CD14-positive monocyte (primary cell): ENCODE measurements around the gene CSN3. TPM values are rescaled to one million over a fixed set of nuclear protein-coding genes. Genes with fewer than 3 reads are reported as not detected.
"Not testable (repeated sequence)": the region's sequence is repeated elsewhere in the genome, so short reads cannot be mapped to it uniquely, and the experiment has no call there.

Experiments used
- DNase-seq, 3 donors: peaks; one replicate each; pipeline ENCODE4 v3.0.0-alpha.2; 2011 to 2022
- H2AFZ ChIP-seq: 2 replicates; pipeline ENCODE4 v1.6.0; 2012; ENCODE audit warnings: mild to moderate bottlenecking, low read depth, low read length, inconsistent platforms; ENCODE audit not compliant: insufficient read depth, poor library complexity, severe bottlenecking
- H3K27ac ChIP-seq, 2 donors: 1 replicate in 1 of 2; 2 replicates in 1 of 2; pipeline ENCODE4 v1.5.1; 2012 to 2013; ENCODE audit warnings: low read length in 2 of 2, control low read depth in 1 of 2, inconsistent platforms in 1 of 2, low read depth in 1 of 2, mild to moderate bottlenecking in 1 of 2
- H3K27me3 ChIP-seq, 2 donors: one replicate each; pipeline versions ENCODE4 v1.6.0 to v1.6.1; 2011 to 2013; ENCODE audit warnings: low read length in 2 of 2; ENCODE audit not compliant: control insufficient read depth in 2 of 2, insufficient read depth in 2 of 2
- H3K36me3 ChIP-seq, 2 donors: replicated peaks in 1 of 2; 1 replicate in 1 of 2; 2 replicates in 1 of 2; pipeline versions ENCODE4 v1.5.1 to v1.6.1; 2012 to 2013; ENCODE audit warnings: low read length in 2 of 2, control low read depth in 1 of 2, inconsistent platforms in 1 of 2, mild to moderate bottlenecking in 1 of 2; ENCODE audit not compliant: insufficient read depth in 2 of 2, control insufficient read depth in 1 of 2
- H3K4me1 ChIP-seq, 2 donors: 1 replicate in 1 of 2; 2 replicates in 1 of 2; pipeline versions ENCODE4 v1.5.1 to v1.6.1; 2012 to 2013; ENCODE audit warnings: low read length in 2 of 2, control low read depth in 1 of 2, inconsistent platforms in 1 of 2, mild to moderate bottlenecking in 1 of 2, moderate library complexity in 1 of 2; ENCODE audit not compliant: insufficient read depth in 2 of 2, control insufficient read depth in 1 of 2
- H3K4me2 ChIP-seq: replicated peaks from 2 replicates; pipeline ENCODE3; 2012; ENCODE audit warnings: low read length, moderate library complexity, mild to moderate bottlenecking; ENCODE audit not compliant: poor library complexity, severe bottlenecking; ENCODE audit errors: extremely low read depth
- H3K4me3 ChIP-seq, 3 experiments: fragments of 200-600 bp in 1 of 3; sonication (generic) in 1 of 3; replicated peaks in 1 of 3; 1 replicate in 2 of 3; 2 replicates in 1 of 3; pipeline ENCODE4 v1.5.1; 2011 to 2013; ENCODE audit warnings: low read length in 3 of 3, mild to moderate bottlenecking in 3 of 3, control low read depth in 2 of 3, low read depth in 2 of 3, inconsistent platforms in 1 of 3, moderate library complexity in 1 of 3
- H3K79me2 ChIP-seq: 2 replicates; pipeline ENCODE4 v1.6.0; 2012; ENCODE audit warnings: mild to moderate bottlenecking, control low read depth, inconsistent platforms, low read length, moderate library complexity; ENCODE audit not compliant: insufficient read depth
- H3K9ac ChIP-seq: 2 replicates; pipeline ENCODE4 v1.6.0; 2017; ENCODE audit warnings: low read length, mild to moderate bottlenecking; ENCODE audit not compliant: insufficient read depth, poor library complexity, severe bottlenecking
- H3K9me3 ChIP-seq, 2 donors: replicated peaks in 1 of 2; 1 replicate in 1 of 2; 2 replicates in 1 of 2; pipeline versions ENCODE4 v1.5.1 to v1.6.1; 2012 to 2013; ENCODE audit warnings: low read length in 2 of 2, control low read depth in 1 of 2; ENCODE audit not compliant: control insufficient read depth in 1 of 2, insufficient read depth in 1 of 2
- H4K20me1 ChIP-seq: 2 replicates; pipeline ENCODE4 v1.6.0; 2012; ENCODE audit warnings: mild to moderate bottlenecking, low read length, control low read depth, moderate library complexity; ENCODE audit not compliant: insufficient read depth
- H3K27ac Mint-ChIP-seq, 7 donors: one replicate each; pipeline ENCODE4 v1.8.0; 2020; ENCODE audit warnings: mild to moderate bottlenecking in 7 of 7, mixed read lengths in 7 of 7, moderate library complexity in 6 of 7, inconsistent platforms in 2 of 7
- H3K27me3 Mint-ChIP-seq, 3 donors: one replicate each; pipeline ENCODE4 v1.8.0; 2021 to 2022; ENCODE audit warnings: low read depth in 3 of 3, mild to moderate bottlenecking in 3 of 3, mixed read lengths in 3 of 3, moderate library complexity in 3 of 3, inconsistent platforms in 1 of 3
- H3K36me3 Mint-ChIP-seq, 2 donors: one replicate each; pipeline ENCODE4 v1.8.0; 2020; ENCODE audit warnings: mixed read lengths in 2 of 2, inconsistent platforms in 1 of 2, mild to moderate bottlenecking in 1 of 2
- H3K4me1 Mint-ChIP-seq: one replicate; pipeline ENCODE4 v1.8.0; 2020; ENCODE audit warnings: mild to moderate bottlenecking, mixed read lengths
- H3K4me3 Mint-ChIP-seq, 2 donors: one replicate each; pipeline ENCODE4 v1.8.0; 2020; ENCODE audit warnings: mild to moderate bottlenecking in 2 of 2, mixed read lengths in 2 of 2, moderate library complexity in 1 of 2
- H3K9me3 Mint-ChIP-seq, 7 donors: one replicate each; pipeline ENCODE4 v1.8.0; 2020 to 2022; ENCODE audit warnings: mixed read lengths in 7 of 7, mild to moderate bottlenecking in 6 of 7, moderate library complexity in 6 of 7, inconsistent platforms in 2 of 7
- CTCF ChIP-seq: fragments of 200-600 bp; IDR thresholded peaks from one replicate; pipeline ENCODE4 v1.8.0; 2022; ENCODE audit warnings: antibody characterized with exemption, mild to moderate bottlenecking
- WGBS: methylation state at CpG from one replicate; pipeline ENCODE4 v1.1.5; 2013; ENCODE audit warnings: missing lambda C conversion rate; ENCODE audit not compliant: insufficient coverage; 5-methylcytosine and 5-hydroxymethylcytosine counted together
- intact Hi-C, 2 donors: fragments of 100-400 bp; cut with micrococcal nuclease; formaldehyde crosslinking; loops; one replicate each; pipeline versions ENCODE4 v1.15.0 to v1.15.1; 2023
- polyA plus RNA-seq, 3 donors: library from polyadenylated mRNA; depleted of rRNA in 1 of 3; unstranded in 2 of 3; stranded (reverse) in 1 of 3; fragments of 300-500 nt in 2 of 3; fragments of >200 nt in 1 of 3; fragmentation: Illumina TruSeq in 2 of 3; gene quantifications; 1 replicate in 2 of 3; 2 replicates in 1 of 3; pipeline ENCODE4 v1.2.3, GENCODE V29; 2012 to 2021

CSN3 gene
- polyA plus RNA-seq, 3 donors, result not detected

GRCh38 chr4:70197842-70198241 is 44.6 kb upstream of the CSN3 start:
- H2AFZ ChIP-seq, result no peak overlapping the region
- no peaks in the 10 kb centered on the region for H3K4me1 Mint-ChIP-seq
- H3K79me2 ChIP-seq, result no peaks in the 10 kb centered on the region
- no CpG with 5 or more reads among the region's 2 CpGs for WGBS
- H3K9me3 Mint-ChIP-seq, result no peaks in the 10 kb centered on the region
- no peaks in the 10 kb centered on the region for H4K20me1 ChIP-seq
- H3K4me3 Mint-ChIP-seq, result no peak overlapping the region
- no peaks in the 10 kb centered on the region for H3K36me3 ChIP-seq
- no peak overlapping the region for H3K4me3 ChIP-seq
- no peak overlapping the region for H3K27ac Mint-ChIP-seq
- no peak overlapping the region for H3K27ac ChIP-seq
- peaks cover 0 to 5% (median 0%) of the 10 kb centered on the region in 3 donors for H3K27me3 Mint-ChIP-seq
- H3K9ac ChIP-seq, result no peak overlapping the region
- TF ChIP-seq CTCF, result no peak
- intact Hi-C loops, result no loop called here
- no peaks in the 10 kb centered on the region for H3K4me1 ChIP-seq
- no peaks in the 10 kb centered on the region for H3K27me3 ChIP-seq
- H3K9me3 ChIP-seq, result no peaks in the 10 kb centered on the region
- DNase-seq, result no peak
- H3K36me3 Mint-ChIP-seq, result no peaks in the 10 kb centered on the region
- no peak overlapping the region for H3K4me2 ChIP-seq

GRCh38 chr4:70203601-70204000 is 38.8 kb upstream of the CSN3 start:
- H4K20me1 ChIP-seq, result no peaks in the 10 kb centered on the region
- DNase-seq, result no peak
- Mint-ChIP-seq H3K27me3 (peaks cover 0 to 2% (median 0%) of the 10 kb centered on the region in 3 donors), H3K4me1 (no peaks in the 10 kb centered on the region), H3K9me3 (no peaks in the 10 kb centered on the region), H3K4me3 (no peak overlapping the region), H3K27ac (no peak overlapping the region), H3K36me3 (no peaks in the 10 kb centered on the region)
- H3K79me2 ChIP-seq, result no peaks in the 10 kb centered on the region
- H3K4me2 ChIP-seq, result no peak overlapping the region
- no peak for TF ChIP-seq CTCF
- no peak overlapping the region for H3K9ac ChIP-seq
- no peak overlapping the region for H3K4me3 ChIP-seq
- H3K27ac ChIP-seq, result no peak overlapping the region
- intact Hi-C loops, result no loop called here
- no peak overlapping the region for H2AFZ ChIP-seq
- H3K4me1 ChIP-seq, result no peaks in the 10 kb centered on the region
- no CpG with 5 or more reads among the region's 1 CpG for WGBS
- no peaks in the 10 kb centered on the region for H3K27me3 ChIP-seq
- H3K9me3 ChIP-seq, result no peaks in the 10 kb centered on the region
- no peaks in the 10 kb centered on the region for H3K36me3 ChIP-seq

- not testable (repeated sequence) for H3K27ac Mint-ChIP-seq, H3K9me3 Mint-ChIP-seq
Observed at GRCh38 chr4:70212752-70213151, 29.6 kb upstream of the CSN3 start.

GRCh38 chr4:70216109-70216508 is 26.3 kb upstream of the CSN3 start:
- H4K20me1 ChIP-seq, H3K4me1 Mint-ChIP-seq, H2AFZ ChIP-seq, intact Hi-C loops, H3K36me3 Mint-ChIP-seq, H3K4me3 ChIP-seq, H3K9ac ChIP-seq, H3K4me1 ChIP-seq, H3K79me2 ChIP-seq, H3K9me3 ChIP-seq, H3K4me3 Mint-ChIP-seq, H3K27me3 ChIP-seq, H3K27me3 Mint-ChIP-seq, H3K36me3 ChIP-seq, H3K4me2 ChIP-seq, DNase-seq, H3K27ac ChIP-seq, H3K27ac Mint-ChIP-seq: not testable (repeated sequence)
- peaks cover 0 to 13% (median 2%) of the 10 kb centered on the region in 7 donors for H3K9me3 Mint-ChIP-seq

More at GRCh38 chr4:70212752-70213151, 29.6 kb upstream of the CSN3 start:
- H3K4me1 ChIP-seq, H3K36me3 ChIP-seq, H3K4me2 ChIP-seq, H3K4me3 Mint-ChIP-seq, intact Hi-C loops, H3K9ac ChIP-seq, H4K20me1 ChIP-seq, H3K9me3 ChIP-seq, H3K36me3 Mint-ChIP-seq, H3K4me3 ChIP-seq, H3K27me3 Mint-ChIP-seq, DNase-seq, H3K27me3 ChIP-seq, H3K27ac ChIP-seq, H3K79me2 ChIP-seq, H3K4me1 Mint-ChIP-seq, H2AFZ ChIP-seq: not testable (repeated sequence)
- WGBS, result 97% methylated on average over 4 of the region's 4 CpGs
